ENCODE results near the gene MRGPRF. TPM values are rescaled to one million over a fixed set of nuclear protein-coding genes. Genes with fewer than 3 reads are reported as not detected.

The MRGPRF gene
- total RNA-seq, 4 donors from 2014 or later = 1.8 to 6.7 (median 4.7) TPM

GRCh38 chr11:69010964-69011623 lies 2.0 kb downstream of the MRGPRF start:
- DNase-seq (peak; percentile 37 to 38), ATAC-seq (peak in 1 of 2 donors; percentile 24)
- H3K27me3 ChIP-seq = peaks cover 36 to 59% (median 39%) of the 10 kb centered on the region in 3 donors
- peak overlapping the region; percentile 73 to 77 (median 76) for H3K27ac ChIP-seq
- no peaks in the 10 kb centered on the region for H3K9me3 ChIP-seq
- H3K4me1 ChIP-seq = no peaks in the 10 kb centered on the region
- TF ChIP-seq POLR2A (IDR thresholded peaks at IDR 0.05) = peak; percentile 9 to 19
- no peak for TF ChIP-seq CTCF (IDR thresholded peaks at IDR 0.05 in 4 of 5, conservative IDR thresholded peaks at IDR 0.05 in 1 of 5)
- peak overlapping the region; percentile 34 to 49 (median 46) for H3K4me3 ChIP-seq
- intact Hi-C loops (cut with DNase I; ENCODE audit: low total_unique reads) = no loop called here
- no peaks in the 10 kb centered on the region for H3K36me3 ChIP-seq
- in situ Hi-C loops (cut with MboI; ENCODE audit: low sequenced_read_pairs in 4 of 4) = no loop called here

DNA sequence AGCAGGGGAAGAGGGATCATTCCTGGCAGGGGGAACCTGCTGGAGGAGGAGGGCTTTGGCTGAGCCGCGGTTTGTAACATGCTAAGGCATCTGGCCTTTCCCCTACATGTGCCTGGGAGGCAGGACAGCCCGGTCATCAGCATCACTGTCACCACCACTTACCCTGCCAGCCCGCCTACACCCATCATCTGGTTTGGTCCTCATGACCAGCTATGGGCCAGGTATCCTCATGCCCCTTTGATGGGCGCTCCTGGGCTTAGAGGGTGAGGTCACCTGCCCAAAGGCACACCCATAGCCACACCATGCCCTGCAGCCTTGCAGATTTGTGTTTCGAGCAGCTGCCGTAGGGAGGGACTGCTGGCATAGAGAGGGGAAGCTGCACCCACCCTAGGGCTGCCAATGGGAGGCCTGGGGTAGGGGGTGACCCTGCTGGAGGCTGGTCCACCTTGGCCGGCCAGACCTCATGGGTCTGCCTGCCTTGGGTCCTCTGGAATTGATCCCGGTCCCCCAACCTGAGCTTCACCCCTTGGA lies 2.6 kb downstream of the MRGPRF start:
- no peak for ATAC-seq
- Histone ChIP-seq H3K4me3 (peak overlapping the region in 3 of 4 donors; percentile 45 to 49 (median 48)), H3K36me3 (no peaks in the 10 kb centered on the region), H3K27me3 (peaks cover 36 to 59% (median 39%) of the 10 kb centered on the region in 3 donors), H3K9me3 (no peaks in the 10 kb centered on the region), H3K27ac (peak overlapping the region; percentile 33 to 58 (median 44)), H3K4me1 (no peaks in the 10 kb centered on the region)
- TF ChIP-seq CTCF (IDR thresholded peaks at IDR 0.05 in 4 of 5, conservative IDR thresholded peaks at IDR 0.05 in 1 of 5) (no peak), POLR2A (IDR thresholded peaks at IDR 0.05) (no peak)
- in situ Hi-C loops (cut with MboI; ENCODE audit: low sequenced_read_pairs in 4 of 4) = no loop called here
- intact Hi-C loops (cut with DNase I; ENCODE audit: low total_unique reads) = no loop called here
- no peak for DNase-seq

DNA sequence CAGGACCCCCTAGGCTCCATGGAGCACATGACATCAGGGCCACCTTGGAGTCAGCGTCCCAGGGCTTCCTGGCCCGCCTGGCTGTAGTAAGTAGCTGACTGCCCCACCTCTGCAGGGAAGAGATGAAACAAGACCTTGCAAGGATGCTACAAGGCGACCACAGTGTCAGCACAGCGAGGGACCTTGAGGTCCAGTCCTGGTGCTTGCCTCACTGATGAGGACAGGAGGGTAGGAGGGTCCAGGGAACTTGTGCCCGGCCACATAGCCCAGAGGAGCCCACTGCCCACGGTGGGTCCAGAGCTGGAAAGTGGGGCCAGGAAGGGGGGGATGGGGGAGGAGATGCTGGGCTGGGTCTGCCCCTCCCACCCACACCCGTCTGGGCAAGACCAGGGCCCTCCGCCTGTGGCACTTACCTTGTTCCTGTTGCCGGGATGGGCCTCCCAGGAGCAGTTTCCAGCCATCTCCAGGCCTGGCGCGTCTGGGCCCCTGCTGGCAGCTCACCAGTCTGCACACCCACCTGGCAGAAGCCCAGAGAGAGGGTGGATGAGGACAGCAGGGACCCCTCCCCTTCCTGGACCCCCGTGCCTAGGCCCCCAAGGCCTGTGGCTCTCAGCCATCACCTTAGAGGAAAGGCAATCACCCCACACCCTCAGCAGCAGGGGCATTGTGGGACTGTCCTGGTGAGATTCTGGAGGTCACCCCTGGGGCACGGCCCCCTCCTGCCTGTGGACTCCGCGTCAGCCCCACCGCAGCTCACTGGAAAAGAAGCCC lies 3.4 kb downstream of the MRGPRF start:
- H3K4me1 ChIP-seq = no peaks in the 10 kb centered on the region
- TF ChIP-seq CTCF (IDR thresholded peaks at IDR 0.05 in 4 of 5, conservative IDR thresholded peaks at IDR 0.05 in 1 of 5) (no peak), POLR2A (IDR thresholded peaks at IDR 0.05) (no peak)

DNA sequence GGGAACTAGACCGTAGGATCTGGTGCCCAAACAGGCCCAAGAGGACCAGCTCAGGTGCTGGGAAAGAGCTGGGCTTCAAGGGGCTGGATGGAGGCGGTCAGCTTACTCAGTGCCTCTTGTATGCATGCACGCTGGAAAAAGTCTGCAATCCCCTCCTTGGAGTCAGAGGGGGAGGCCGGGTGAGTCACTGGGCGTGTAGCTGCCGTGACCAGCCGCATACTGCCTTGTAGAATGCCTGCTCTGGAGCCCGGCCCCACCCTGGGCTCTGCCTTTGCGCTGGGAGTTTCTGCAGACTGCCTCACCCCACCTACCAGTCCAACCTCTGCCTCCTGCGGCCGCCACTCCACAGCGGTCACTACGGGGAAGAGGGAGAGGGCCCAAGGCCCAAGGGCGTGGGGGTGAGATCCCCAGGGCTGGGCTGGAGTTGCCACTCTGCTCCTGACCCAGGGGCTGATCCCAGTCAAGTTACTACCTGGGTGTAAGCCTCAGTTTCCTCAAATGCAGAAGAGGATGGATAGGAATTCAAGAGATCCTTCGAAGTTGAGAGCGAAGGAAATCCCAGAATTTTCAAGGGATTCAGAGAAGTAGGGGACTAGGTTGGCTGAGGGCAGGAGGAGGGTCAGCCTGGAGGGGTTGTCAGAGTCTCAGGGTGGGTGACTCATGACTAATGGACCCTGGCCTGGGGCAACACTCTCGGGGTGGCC lies 4.2 kb downstream of the MRGPRF start:
- TF ChIP-seq POLR2A (IDR thresholded peaks at IDR 0.05) (no peak), CTCF (IDR thresholded peaks at IDR 0.05 in 4 of 5, conservative IDR thresholded peaks at IDR 0.05 in 1 of 5) (no peak)
- peak overlapping the region; percentile 39 to 61 (median 50) for H3K27ac ChIP-seq
- H3K27me3 ChIP-seq = peaks cover 23 to 46% (median 31%) of the 10 kb centered on the region in 3 donors
- no peak overlapping the region for H3K4me3 ChIP-seq
- no peaks in the 10 kb centered on the region for H3K9me3 ChIP-seq
- ATAC-seq (no peak), DNase-seq (peak in 1 of 2 donors; percentile 59)
- intact Hi-C loops (cut with DNase I; ENCODE audit: low total_unique reads) = no loop called here
- H3K36me3 ChIP-seq = no peaks in the 10 kb centered on the region
- no peaks in the 10 kb centered on the region for H3K4me1 ChIP-seq
- in situ Hi-C loops (cut with MboI; ENCODE audit: low sequenced_read_pairs in 4 of 4) = no loop called here

More for the DNA sequence above, 3.4 kb downstream of the MRGPRF start:
- DNase-seq = no peak
- Histone ChIP-seq H3K27ac (peak overlapping the region in 3 of 4 donors; percentile 33 to 61 (median 47)), H3K9me3 (no peaks in the 10 kb centered on the region), H3K27me3 (peaks cover 30 to 54% (median 36%) of the 10 kb centered on the region in 3 donors), H3K4me3 (no peak overlapping the region), H3K36me3 (no peaks in the 10 kb centered on the region)
- in situ Hi-C loops (cut with MboI; ENCODE audit: low sequenced_read_pairs in 4 of 4) (no loop called here), intact Hi-C loops (cut with DNase I; ENCODE audit: low total_unique reads) (no loop called here)
- no peak for ATAC-seq

Data from gastrocnemius medialis (tissue), 4 donors.